Measurements from ENCODE around the gene TTLL5. TPM values are rescaled to one million over a fixed set of nuclear protein-coding genes. Genes with fewer than 3 reads are reported as not detected.

The TTLL5 gene
- total RNA-seq, 4 donors from 2014 or later: 32.4 to 183 (median 40.6) TPM

DNA sequence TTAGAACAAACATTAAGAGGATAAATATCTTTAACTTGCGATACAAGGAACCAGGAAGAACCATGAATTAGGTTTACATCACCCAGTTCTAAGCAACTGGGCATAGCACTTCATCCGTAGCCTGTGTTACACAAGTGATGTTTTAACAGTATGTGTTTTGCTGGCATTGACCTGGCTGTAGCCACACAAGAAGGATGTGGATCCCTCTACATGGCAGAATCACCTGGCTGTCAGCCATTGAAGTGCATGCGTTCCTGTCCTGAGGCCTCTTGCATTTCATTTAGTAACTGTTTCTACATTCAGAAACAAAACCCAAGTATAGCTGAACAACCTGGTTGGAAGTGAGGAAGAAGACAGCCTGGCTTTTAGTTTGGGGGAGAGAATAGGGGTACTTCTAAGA is 248.6 kb downstream of the TTLL5 start:
- DNase-seq: no peak
- intact Hi-C loops (cut with DNase I; ENCODE audit: low total_unique reads): loop anchor here (10.0 kb wide), 1 partner anchor 65 kb away; no protein-coding TSS in a partner anchor
- Histone ChIP-seq H3K27ac (no peak overlapping the region), H3K27me3 (no peaks in the 10 kb centered on the region), H3K4me3 (no peak overlapping the region), H3K9me3 (no peaks in the 10 kb centered on the region), H3K36me3 (no peaks in the 10 kb centered on the region), H3K4me1 (no peaks in the 10 kb centered on the region)
- TF ChIP-seq CTCF (IDR thresholded peaks at IDR 0.05) (no peak), POLR2A (IDR thresholded peaks at IDR 0.05) (no peak)

DNA sequence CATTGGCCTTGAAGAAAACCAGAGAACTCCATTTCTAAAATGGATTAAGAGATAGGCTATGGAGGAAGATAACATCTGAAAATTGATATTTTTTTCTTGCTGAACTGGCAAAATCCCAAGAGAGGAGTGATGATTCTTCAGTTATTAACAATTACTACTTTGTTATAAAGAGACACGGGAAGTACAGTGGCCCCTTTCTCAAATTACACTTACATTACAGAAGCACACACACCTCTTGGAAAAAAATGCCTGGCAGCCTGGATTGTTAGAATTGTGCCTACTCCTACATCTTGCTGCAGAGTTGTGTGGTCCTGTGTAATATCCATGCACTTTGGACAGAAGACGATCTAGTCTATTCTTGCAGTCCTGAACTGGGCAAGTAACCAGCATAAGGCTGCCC is 249.0 kb downstream of the TTLL5 start:
- Histone ChIP-seq H3K27me3 (no peaks in the 10 kb centered on the region), H3K4me1 (no peaks in the 10 kb centered on the region), H3K4me3 (no peak overlapping the region), H3K27ac (no peak overlapping the region), H3K9me3 (no peaks in the 10 kb centered on the region), H3K36me3 (no peaks in the 10 kb centered on the region)
- no peak for TF ChIP-seq CTCF (IDR thresholded peaks at IDR 0.05)
- TF ChIP-seq POLR2A (IDR thresholded peaks at IDR 0.05): no peak
- intact Hi-C loops (cut with DNase I; ENCODE audit: low total_unique reads): no loop called here
- DNase-seq: no peak

- no peak overlapping the region for H3K4me3 ChIP-seq
- no peak for TF ChIP-seq POLR2A (IDR thresholded peaks at IDR 0.05)
- no peak for TF ChIP-seq CTCF (IDR thresholded peaks at IDR 0.05)
- no peaks in the 10 kb centered on the region for H3K9me3 ChIP-seq
- H3K4me1 ChIP-seq: no peaks in the 10 kb centered on the region
- no peaks in the 10 kb centered on the region for H3K27me3 ChIP-seq
- intact Hi-C loops (cut with DNase I; ENCODE audit: low total_unique reads): no loop called here
- no peak overlapping the region for H3K27ac ChIP-seq
- no peaks in the 10 kb centered on the region for H3K36me3 ChIP-seq
- DNase-seq: no peak
These were observed 250.8 kb downstream of the TTLL5 start for GRCh38 chr14:75911883-75912282.

- no peaks in the 10 kb centered on the region for H3K27me3 ChIP-seq
- intact Hi-C loops (cut with DNase I; ENCODE audit: low total_unique reads): no loop called here
- DNase-seq: no peak
- H3K36me3 ChIP-seq: no peaks in the 10 kb centered on the region
- H3K27ac ChIP-seq: no peak overlapping the region
- H3K4me1 ChIP-seq: no peaks in the 10 kb centered on the region
- no peak overlapping the region for H3K4me3 ChIP-seq
- H3K9me3 ChIP-seq: no peaks in the 10 kb centered on the region
- TF ChIP-seq POLR2A (IDR thresholded peaks at IDR 0.05) (no peak), CTCF (IDR thresholded peaks at IDR 0.05) (no peak)
These were observed 252.1 kb downstream of the TTLL5 start for GRCh38 chr14:75913183-75913582.

DNA sequence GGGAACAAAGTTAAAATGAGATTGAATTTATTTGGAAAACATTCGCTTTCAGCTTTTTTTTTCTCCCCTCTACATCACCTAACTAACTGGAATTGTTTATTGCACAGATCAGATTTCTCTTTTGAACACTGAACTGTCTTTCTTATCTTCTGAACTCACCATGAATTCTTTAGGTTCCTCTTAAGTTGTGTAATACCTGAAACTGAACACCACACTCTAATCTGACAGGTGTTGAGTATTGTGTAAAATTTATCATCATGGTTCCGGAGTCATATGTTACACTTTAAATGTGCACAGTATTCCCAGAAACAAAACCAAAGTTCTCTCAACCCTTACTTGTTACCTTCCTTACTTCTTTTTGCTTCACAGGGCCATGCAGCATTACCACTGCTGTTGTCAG is 254.0 kb downstream of the TTLL5 start:
- intact Hi-C loops (cut with DNase I; ENCODE audit: low total_unique reads): no loop called here

More for the DNA sequence above, 254.0 kb downstream of the TTLL5 start:
- H3K27me3 ChIP-seq: no peaks in the 10 kb centered on the region
- no peak for DNase-seq
- H3K4me3 ChIP-seq: no peak overlapping the region
- no peaks in the 10 kb centered on the region for H3K36me3 ChIP-seq
- no peak overlapping the region for H3K27ac ChIP-seq
- no peaks in the 10 kb centered on the region for H3K4me1 ChIP-seq
- no peaks in the 10 kb centered on the region for H3K9me3 ChIP-seq
- no peak for TF ChIP-seq POLR2A (IDR thresholded peaks at IDR 0.05)
- no peak for TF ChIP-seq CTCF (IDR thresholded peaks at IDR 0.05)
